CD4-positive, alpha-beta T cell treated with Interleukin-12 subunit alpha and Interleukin-12 subunit beta, for 1 hour (primary cell): ENCODE results near the gene ZFYVE19.
"Not testable (repeated sequence)": the region's sequence is repeated elsewhere in the genome, so short reads cannot be mapped to it uniquely, and the experiment has no call there.

Experiments used
- DNase-seq: peaks from one replicate; pipeline ENCODE4 v3.0.0-alpha.2; 2020

Gene ZFYVE19

DNA sequence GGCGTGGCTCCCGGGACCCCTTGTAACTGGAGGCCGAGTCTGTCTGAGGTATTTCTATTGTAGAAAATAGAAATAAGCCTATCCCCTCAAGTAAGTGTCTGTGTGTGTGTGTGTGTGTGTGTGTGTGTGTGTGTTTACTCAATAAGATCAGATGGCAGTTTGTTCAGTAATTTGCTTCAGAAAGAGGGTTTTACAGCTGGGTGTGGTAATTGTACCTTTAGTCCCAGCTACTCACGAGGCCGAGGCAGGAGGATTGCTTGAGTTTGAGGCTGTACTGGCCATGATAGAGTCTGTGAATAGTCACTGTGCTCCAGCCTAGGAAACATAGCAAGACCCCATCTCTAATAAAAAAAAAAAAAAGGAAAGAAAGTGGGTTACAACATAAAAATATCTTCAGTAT lies 45.6 kb downstream of the ZFYVE19 start:
- DNase-seq: no peak

- DNase-seq: no peak
Measured at GRCh38 chr15:40853241-40853890, 46.5 kb downstream of the ZFYVE19 start.

- no peak for DNase-seq
Measured at GRCh38 chr15:40854161-40854560, 47.3 kb downstream of the ZFYVE19 start.

DNA sequence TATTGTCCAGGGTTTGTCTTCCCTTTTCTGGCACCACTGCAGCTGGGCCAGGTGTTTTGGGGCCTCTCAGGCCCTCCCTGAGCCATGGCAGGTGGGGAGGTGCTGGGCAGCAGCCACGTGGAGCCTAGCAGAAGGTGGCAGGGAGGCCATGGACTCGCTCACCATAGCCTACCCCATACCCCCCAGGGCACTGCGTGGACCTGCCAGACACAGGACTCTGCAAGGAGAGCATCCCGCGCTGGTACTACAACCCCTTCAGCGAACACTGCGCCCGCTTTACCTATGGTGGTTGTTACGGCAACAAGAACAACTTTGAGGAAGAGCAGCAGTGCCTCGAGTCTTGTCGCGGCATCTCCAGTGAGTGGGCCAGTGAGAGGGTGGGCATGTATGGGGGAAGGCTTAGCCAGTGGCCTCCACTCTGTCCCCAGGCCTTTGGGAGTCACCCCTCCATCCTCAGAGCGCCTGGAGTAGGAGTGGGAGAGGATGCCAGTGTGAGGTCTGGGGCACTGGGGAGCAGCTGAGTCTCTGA lies 48.9 kb downstream of the ZFYVE19 start:
- no peak for DNase-seq

DNA sequence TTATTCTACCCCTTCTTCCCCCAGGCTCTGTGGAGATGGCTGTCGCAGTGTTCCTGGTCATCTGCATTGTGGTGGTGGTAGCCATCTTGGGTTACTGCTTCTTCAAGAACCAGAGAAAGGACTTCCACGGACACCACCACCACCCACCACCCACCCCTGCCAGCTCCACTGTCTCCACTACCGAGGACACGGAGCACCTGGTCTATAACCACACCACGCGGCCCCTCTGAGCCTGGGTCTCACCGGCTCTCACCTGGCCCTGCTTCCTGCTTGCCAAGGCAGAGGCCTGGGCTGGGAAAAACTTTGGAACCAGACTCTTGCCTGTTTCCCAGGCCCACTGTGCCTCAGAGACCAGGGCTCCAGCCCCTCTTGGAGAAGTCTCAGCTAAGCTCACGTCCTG lies 49.9 kb downstream of the ZFYVE19 start:
- no peak for DNase-seq

DNA sequence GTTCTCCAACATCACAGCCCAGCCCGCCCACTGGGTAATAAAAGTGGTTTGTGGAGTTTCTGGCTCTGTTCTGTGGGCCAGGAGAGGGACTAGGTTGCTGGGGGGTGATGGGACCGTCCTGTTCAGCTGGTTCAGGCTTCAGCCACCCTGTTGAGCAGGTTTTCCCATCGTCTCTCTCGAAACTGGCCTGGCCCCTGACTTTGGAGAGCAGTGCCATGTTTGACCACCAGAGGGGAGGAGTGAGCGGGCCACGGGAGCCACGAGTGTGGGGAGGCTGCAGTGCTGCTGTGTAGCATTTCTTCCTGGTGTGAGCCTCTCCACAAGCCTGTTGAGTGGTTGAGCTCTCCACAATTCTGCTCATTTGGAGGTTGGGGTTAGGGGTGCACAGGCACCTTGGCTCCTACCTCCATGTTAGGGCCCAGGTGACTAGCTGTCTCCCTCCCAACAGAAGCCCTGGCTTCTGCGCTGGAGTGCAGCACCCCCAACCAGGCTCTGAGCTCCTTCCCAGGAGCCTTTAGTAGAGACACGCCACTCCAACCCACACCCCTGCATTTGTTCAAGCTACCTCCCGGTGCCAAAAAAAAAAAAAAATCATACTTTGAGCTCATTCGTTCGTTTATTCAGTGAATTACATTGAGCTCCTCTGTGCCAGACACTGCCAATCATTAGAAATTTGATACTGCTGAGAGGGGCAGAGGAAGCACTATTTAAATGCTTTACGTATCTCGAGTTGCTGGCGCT lies 50.9 kb downstream of the ZFYVE19 start:
- DNase-seq: peak; percentile 81

- DNase-seq: no peak
Measured at GRCh38 chr15:40858706-40859105, 51.8 kb downstream of the ZFYVE19 start.

- DNase-seq: peak; percentile 82
Measured at GRCh38 chr15:40859206-40859851, 52.4 kb downstream of the ZFYVE19 start.

DNA sequence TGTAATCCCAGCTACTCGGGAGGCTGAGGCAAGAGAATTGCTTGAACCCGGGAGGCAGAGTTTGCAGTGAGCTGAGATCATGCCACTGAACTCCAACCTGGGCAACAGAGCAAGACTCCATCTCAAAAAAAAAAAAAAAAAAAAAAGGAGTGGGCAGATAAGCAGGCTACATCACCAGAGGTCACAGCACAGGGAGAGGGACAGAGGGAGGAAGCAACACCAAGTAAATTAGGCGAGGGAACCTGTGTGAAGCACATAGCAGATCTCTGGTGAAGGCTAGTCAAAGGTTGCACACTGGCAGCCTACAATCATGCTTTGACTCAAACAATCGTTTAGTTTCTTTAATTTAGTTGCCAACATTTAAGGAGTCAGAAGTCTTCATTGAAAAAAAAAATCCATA lies 54.3 kb downstream of the ZFYVE19 start:
- DNase-seq: not testable (repeated sequence)

GRCh38 chr15:40863660-40864270 lies 56.9 kb downstream of the ZFYVE19 start:
- no peak for DNase-seq
